ENCODE results near the gene COL27A1.

The COL27A1 gene

GRCh38 chr9:114287763-114288192, 132.4 kb downstream of the COL27A1 start:
- no peak for DNase-seq (ENCODE audit: low read depth)

GRCh38 chr9:114288193-114289091, 133.1 kb downstream of the COL27A1 start:
- DNase-seq (ENCODE audit: low read depth), result no peak

GRCh38 chr9:114289106-114289505, 133.8 kb downstream of the COL27A1 start:
- no peak for DNase-seq (ENCODE audit: low read depth)

GRCh38 chr9:114289571-114290481, 134.5 kb downstream of the COL27A1 start:
- no peak for DNase-seq (ENCODE audit: low read depth)

GRCh38 chr9:114290561-114290986, 135.2 kb downstream of the COL27A1 start:
- DNase-seq (ENCODE audit: low read depth), result no peak

GRCh38 chr9:114291064-114291474, 135.7 kb downstream of the COL27A1 start:
- no peak for DNase-seq (ENCODE audit: low read depth)

- DNase-seq (ENCODE audit: low read depth), result no peak
These were observed 136.7 kb downstream of the COL27A1 start for GRCh38 chr9:114291886-114292590.

GRCh38 chr9:114294664-114295063, 139.3 kb downstream of the COL27A1 start:
- no peak for DNase-seq (ENCODE audit: low read depth)

- DNase-seq (ENCODE audit: low read depth), result no peak
These were observed 141.0 kb downstream of the COL27A1 start for GRCh38 chr9:114296338-114296737.

- DNase-seq (ENCODE audit: low read depth), result no peak
These were observed 144.2 kb downstream of the COL27A1 start for GRCh38 chr9:114299286-114300152.

- no peak for DNase-seq (ENCODE audit: low read depth)
These were observed 145.0 kb downstream of the COL27A1 start for GRCh38 chr9:114300153-114300845.

- DNase-seq (ENCODE audit: low read depth), result no peak
These were observed 145.8 kb downstream of the COL27A1 start for GRCh38 chr9:114300846-114301797.

GRCh38 chr9:114301798-114302565, 146.6 kb downstream of the COL27A1 start:
- DNase-seq (ENCODE audit: low read depth), result no peak

- no peak for DNase-seq (ENCODE audit: low read depth)
These were observed 147.4 kb downstream of the COL27A1 start for GRCh38 chr9:114302727-114303126.

GRCh38 chr9:114303571-114303970, 148.2 kb downstream of the COL27A1 start:
- DNase-seq (ENCODE audit: low read depth), result no peak

- no peak for DNase-seq (ENCODE audit: low read depth)
These were observed 148.6 kb downstream of the COL27A1 start for GRCh38 chr9:114303977-114304376.

GRCh38 chr9:114304416-114305188, 149.3 kb downstream of the COL27A1 start:
- DNase-seq (ENCODE audit: low read depth), result no peak

GRCh38 chr9:114307899-114308267, 152.5 kb downstream of the COL27A1 start:
- DNase-seq (ENCODE audit: low read depth), result no peak

All from GM04504 (cell line).